C4-2B (cell line): ENCODE measurements around the gene FH.

Source experiments
- CTCF ChIP-seq: fragments of 450-650 bp; conservative IDR thresholded peaks from 2 replicates; pipeline ENCODE4 v1.5.1; 2017; ENCODE audit warnings: mild to moderate bottlenecking
- ZFX ChIP-seq: fragments of 450-650 bp; IDR thresholded peaks from 2 replicates; pipeline ENCODE4 v1.6.1; 2017

DNA sequence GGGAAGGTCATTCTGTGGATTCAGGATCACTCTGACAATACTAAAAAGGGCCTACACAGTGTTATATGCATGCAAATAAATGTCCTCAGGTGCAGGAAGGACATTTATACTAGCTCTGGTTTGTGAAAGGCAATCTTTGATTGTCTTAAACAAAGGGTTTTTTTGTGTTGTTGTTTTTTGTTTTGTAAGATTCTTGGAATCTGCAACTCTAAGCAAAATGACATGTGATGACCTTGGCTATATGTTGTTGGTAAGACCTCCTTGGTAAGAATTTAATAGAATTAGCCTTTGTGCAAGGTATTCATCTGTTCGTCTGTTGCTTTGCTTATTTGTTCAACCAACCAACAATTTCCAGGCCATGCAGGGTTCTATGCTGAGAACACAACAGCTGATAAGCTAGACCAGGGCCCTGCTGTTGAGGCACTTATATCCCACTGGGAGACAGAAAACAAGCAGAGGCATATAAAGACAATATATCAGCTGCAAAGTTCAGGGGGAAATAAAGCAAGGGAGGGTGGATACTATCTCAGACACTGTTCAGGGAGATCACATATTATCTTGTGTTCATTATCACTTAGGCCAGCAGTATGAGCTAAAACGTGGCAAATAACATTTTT is 60.3 kb downstream of the FH start:
- TF ChIP-seq CTCF (no peak), ZFX (no peak)
